Measurements from ENCODE around the gene CHMP1B. TPM values are rescaled to one million over a fixed set of nuclear protein-coding genes. Genes with fewer than 3 reads are reported as not detected.

CHMP1B gene
- total and polyA plus RNA-seq, 11 donors, result 19.8 to 41.2 (median 37.3) TPM

GRCh38 chr18:11802586-11802985 is 48.6 kb upstream of the CHMP1B start:
- intact Hi-C loops (cut with DNase I), result no loop called here
- H3K9me3 ChIP-seq, result no peaks in the 10 kb centered on the region

GRCh38 chr18:11807233-11807632 is 44.0 kb upstream of the CHMP1B start:
- Histone ChIP-seq H3K9me3 (no peaks in the 10 kb centered on the region), H3K4me1 (peaks cover 0 to 9% (median 0%) of the 10 kb centered on the region in 12 donors), H3K4me3 (no peak overlapping the region), H3K36me3 (no peaks in the 10 kb centered on the region), H3K27me3 (no peaks in the 10 kb centered on the region), H3K27ac (no peak overlapping the region)
- ATAC-seq, result no peak
- no peak for DNase-seq
- intact Hi-C loops (cut with DNase I), result no loop called here
- TF ChIP-seq CTCF (IDR thresholded peaks at IDR 0.05), result no peak
- no peak for TF ChIP-seq POLR2A (IDR thresholded peaks at IDR 0.05)
- WGBS, 4 donors, result 84 to 89% (median 86%) methylated on average over 7 of the region's 7 CpGs

More at GRCh38 chr18:11802586-11802985, 48.6 kb upstream of the CHMP1B start:
- ATAC-seq, result no peak
- 87 to 92% (median 88%) methylated on average over 10 of the region's 10 CpGs for WGBS, 4 donors
- DNase-seq, result peak in 1 of 5 donors; percentile 25
- no peaks in the 10 kb centered on the region for H3K27me3 ChIP-seq
- no peak overlapping the region for H3K27ac ChIP-seq
- no peak overlapping the region for H3K4me3 ChIP-seq
- H3K4me1 ChIP-seq, result peaks cover 0 to 9% (median 0%) of the 10 kb centered on the region in 12 donors
- no peak for TF ChIP-seq CTCF (IDR thresholded peaks at IDR 0.05)
- no peak for TF ChIP-seq POLR2A (IDR thresholded peaks at IDR 0.05)
- H3K36me3 ChIP-seq, result no peaks in the 10 kb centered on the region

- TF ChIP-seq POLR2A (IDR thresholded peaks at IDR 0.05), result no peak
- no peak for TF ChIP-seq CTCF (IDR thresholded peaks at IDR 0.05)
- H3K9me3 ChIP-seq, result no peaks in the 10 kb centered on the region
- H3K27ac ChIP-seq, result no peak overlapping the region
- no peak for DNase-seq
- 64 to 69% (median 66%) methylated on average over 11 of the region's 11 CpGs for WGBS, 4 donors
- no peak overlapping the region for H3K4me3 ChIP-seq
- ATAC-seq, result no peak
- no peaks in the 10 kb centered on the region for H3K36me3 ChIP-seq
- peaks cover 0 to 9% (median 0%) of the 10 kb centered on the region in 12 donors for H3K4me1 ChIP-seq
- no peaks in the 10 kb centered on the region for H3K27me3 ChIP-seq
- intact Hi-C loops (cut with DNase I), result no loop called here
Observed at GRCh38 chr18:11808001-11808855, 43.0 kb upstream of the CHMP1B start.

GRCh38 chr18:11809895-11810294 is 41.3 kb upstream of the CHMP1B start:
- H3K4me1 ChIP-seq, result peaks cover 0 to 9% (median 0%) of the 10 kb centered on the region in 12 donors
- no peaks in the 10 kb centered on the region for H3K9me3 ChIP-seq
- H3K27me3 ChIP-seq, result no peaks in the 10 kb centered on the region
- no peak for ATAC-seq
- 92 to 95% (median 94%) methylated on average over 6 of the region's 6 CpGs for WGBS, 4 donors
- H3K4me3 ChIP-seq, result no peak overlapping the region
- H3K27ac ChIP-seq, result no peak overlapping the region
- H3K36me3 ChIP-seq, result no peaks in the 10 kb centered on the region
- TF ChIP-seq POLR2A (IDR thresholded peaks at IDR 0.05) (no peak), CTCF (IDR thresholded peaks at IDR 0.05) (no peak)
- intact Hi-C loops (cut with DNase I), result loop anchor here in 1 of 10 donors (10.0 kb wide), 1 partner anchor 45 kb away; no protein-coding TSS in a partner anchor
- DNase-seq, result no peak
